ENCODE data around the gene EPS8.

- TF ChIP-seq POLR2AphosphoS5 (IDR thresholded peaks at IDR 0.05; ENCODE audit: borderline replicate concordance, low read depth, low read length) (no peak), EZH2 (IDR thresholded peaks at IDR 0.05) (no peak)
Measured at GRCh38 chr12:15608941-15609340, 180.2 kb downstream of the EPS8 start.

Measured in SK-N-MC (cell line).